ENCODE results near the gene MAPT.

GRCh38 chr17:45852535-45853297 is 41.6 kb upstream of the MAPT start:
- TF ChIP-seq CTCF (IDR thresholded peaks at IDR 0.05 in 4 of 5, conservative IDR thresholded peaks at IDR 0.05 in 1 of 5) (peak; percentile 63 to 92 (median 80)), POLR2A (IDR thresholded peaks at IDR 0.05) (no peak)
